ENCODE measurements around the gene HLA-DOA. TPM values are rescaled to one million over a fixed set of nuclear protein-coding genes. Genes with fewer than 3 reads are reported as not detected.

The HLA-DOA gene
- 0.63 TPM for polyA plus RNA-seq (2013, experiment 1 of 2)
- polyA plus RNA-seq (2013, experiment 2 of 2), result 0.71 TPM

DNA sequence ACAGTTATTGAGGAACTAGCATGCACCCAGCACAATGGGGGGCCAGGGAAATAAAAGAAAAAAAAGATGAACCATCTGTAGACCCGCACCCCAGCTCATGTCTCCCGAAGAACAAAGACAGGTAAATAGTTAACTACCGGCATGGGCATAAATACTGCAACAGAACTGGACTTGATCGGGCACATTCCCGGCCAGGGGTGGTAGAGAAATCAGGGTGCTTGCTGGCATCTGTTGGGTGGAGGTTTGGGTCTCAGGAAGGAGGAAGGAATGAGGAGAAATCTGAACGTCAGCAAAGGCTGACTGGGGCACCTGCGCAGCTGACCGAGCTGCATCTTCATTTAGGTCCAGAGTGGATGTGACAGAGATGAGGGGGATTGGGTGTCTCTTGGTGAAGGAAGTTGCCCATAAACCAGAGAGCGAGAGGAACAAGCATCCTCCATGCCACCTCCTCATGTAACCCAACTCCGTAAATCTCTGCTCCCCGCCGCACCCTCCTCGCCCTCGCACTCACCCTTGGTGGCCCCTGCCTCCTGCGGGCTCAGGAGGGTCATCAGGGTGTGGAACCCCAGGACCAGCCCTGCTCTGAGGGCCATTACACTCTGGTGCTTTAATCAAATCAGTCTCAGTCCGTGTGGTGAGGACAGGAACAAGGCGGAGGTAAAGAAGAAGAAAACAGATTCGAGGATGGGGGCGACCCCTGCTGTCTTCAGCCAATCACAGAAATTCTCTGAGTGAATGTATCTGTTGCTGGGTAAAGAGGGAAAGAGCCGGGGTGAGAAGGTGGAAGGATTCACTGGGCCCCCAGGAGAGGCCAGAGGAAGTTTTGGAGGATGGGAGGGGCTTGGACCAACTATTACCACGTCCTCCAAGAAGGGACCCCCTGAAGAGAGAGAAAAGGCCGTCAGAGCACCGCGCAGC, at the start of gene HLA-DOA:
HLA-DOA (minus strand) TSS at position 648 of the 918 bp plus-strand sequence.
- H3K4me3 ChIP-seq (ENCODE audit: extremely low read depth, insufficient read depth, low read length, poor library complexity, severe bottlenecking), result no peak within 1 kb of the TSS
- H3K4me1 ChIP-seq (ENCODE audit: control insufficient read depth, insufficient read depth, low read length, poor library complexity, severe bottlenecking), result no peaks in the 10 kb centered on the region
- WGBS, 2 experiments (ENCODE audit: insufficient coverage in 2 of 2), result 63 to 66% methylated on average over 16 to 20 of the region's 24 CpGs
- H3K9me3 ChIP-seq (ENCODE audit: control insufficient read depth, low read length), result no peaks in the 10 kb centered on the region
- H3K27ac ChIP-seq (ENCODE audit: low read depth, low read length, severe bottlenecking), result no peak within 1 kb of the TSS
- no peaks in the 10 kb centered on the region for H3K36me3 ChIP-seq (ENCODE audit: control insufficient read depth, insufficient read depth, low read length)

DNA sequence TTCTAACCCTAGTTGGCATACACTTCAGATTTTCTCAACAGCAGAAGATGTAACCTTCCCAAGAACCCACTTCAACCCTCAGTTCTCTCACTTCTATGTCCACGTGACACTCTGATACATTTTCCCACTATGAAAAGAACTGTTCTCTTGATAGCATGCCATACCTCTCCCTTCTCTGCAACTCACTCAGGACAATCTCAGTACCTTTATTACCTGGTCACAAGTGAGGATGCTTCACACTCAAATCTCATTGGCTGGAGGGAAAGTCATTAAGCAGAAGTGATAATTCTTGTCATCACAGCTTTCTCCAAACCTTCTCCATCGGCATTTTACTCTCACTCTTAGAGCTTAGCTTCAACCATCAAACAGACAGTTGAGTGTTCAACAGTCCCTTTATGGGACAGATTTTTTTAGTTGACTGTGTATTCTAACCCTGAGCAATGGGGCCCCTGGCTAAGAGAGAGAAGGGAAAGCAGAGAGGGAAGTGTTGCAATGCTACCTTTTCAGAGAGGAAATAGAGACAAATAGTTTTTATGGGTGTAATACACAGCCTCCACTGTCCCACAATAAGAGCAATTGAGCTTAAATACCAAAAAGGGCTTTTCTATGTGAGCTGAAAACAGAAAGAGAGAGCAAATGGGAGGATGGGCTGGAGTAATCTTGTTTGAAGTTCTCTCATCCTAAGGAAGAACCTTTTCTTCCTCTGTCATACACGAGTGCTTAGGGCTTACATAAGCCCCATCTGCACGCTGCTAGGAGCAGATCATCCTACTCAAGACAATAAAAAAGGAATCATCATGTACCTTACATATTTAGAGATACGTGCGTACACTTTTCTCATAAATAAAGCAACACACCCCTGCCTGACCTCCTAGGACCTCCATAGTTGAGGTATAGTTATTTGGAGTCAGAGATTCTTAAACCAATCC, 48.1 kb upstream of the HLA-DOA start:
- H3K36me3 ChIP-seq (ENCODE audit: control insufficient read depth, insufficient read depth, low read length), result no peaks in the 10 kb centered on the region
- H3K9me3 ChIP-seq (ENCODE audit: control insufficient read depth, low read length), result no peaks in the 10 kb centered on the region
- H3K4me1 ChIP-seq (ENCODE audit: control insufficient read depth, insufficient read depth, low read length, poor library complexity, severe bottlenecking), result no peaks in the 10 kb centered on the region
- no peak overlapping the region for H3K4me3 ChIP-seq (ENCODE audit: extremely low read depth, insufficient read depth, low read length, poor library complexity, severe bottlenecking)
- 85% methylated on average over 2 of the region's 6 CpGs for WGBS, 2 experiments (ENCODE audit: insufficient coverage in 2 of 2)
- no peak overlapping the region for H3K27ac ChIP-seq (ENCODE audit: low read depth, low read length, severe bottlenecking)

- Histone ChIP-seq H3K36me3 (ENCODE audit: control insufficient read depth, insufficient read depth, low read length) (no peaks in the 10 kb centered on the region), H3K4me3 (ENCODE audit: extremely low read depth, insufficient read depth, low read length, poor library complexity, severe bottlenecking) (no peak overlapping the region), H3K4me1 (ENCODE audit: control insufficient read depth, insufficient read depth, low read length, poor library complexity, severe bottlenecking) (no peaks in the 10 kb centered on the region), H3K9me3 (ENCODE audit: control insufficient read depth, low read length) (no peaks in the 10 kb centered on the region), H3K27ac (ENCODE audit: low read depth, low read length, severe bottlenecking) (no peak overlapping the region)
- 0% methylated on average over 1 to 2 of the region's 4 CpGs for WGBS, 2 experiments (ENCODE audit: insufficient coverage in 2 of 2)
These were observed 43.8 kb upstream of the HLA-DOA start for GRCh38 chr6:33053230-33053629.

GRCh38 chr6:33052627-33053026, 43.2 kb upstream of the HLA-DOA start:
- Histone ChIP-seq H3K4me1 (ENCODE audit: control insufficient read depth, insufficient read depth, low read length, poor library complexity, severe bottlenecking) (no peaks in the 10 kb centered on the region), H3K9me3 (ENCODE audit: control insufficient read depth, low read length) (no peaks in the 10 kb centered on the region), H3K36me3 (ENCODE audit: control insufficient read depth, insufficient read depth, low read length) (no peaks in the 10 kb centered on the region), H3K27ac (ENCODE audit: low read depth, low read length, severe bottlenecking) (no peak overlapping the region), H3K4me3 (ENCODE audit: extremely low read depth, insufficient read depth, low read length, poor library complexity, severe bottlenecking) (no peak overlapping the region)

DNA sequence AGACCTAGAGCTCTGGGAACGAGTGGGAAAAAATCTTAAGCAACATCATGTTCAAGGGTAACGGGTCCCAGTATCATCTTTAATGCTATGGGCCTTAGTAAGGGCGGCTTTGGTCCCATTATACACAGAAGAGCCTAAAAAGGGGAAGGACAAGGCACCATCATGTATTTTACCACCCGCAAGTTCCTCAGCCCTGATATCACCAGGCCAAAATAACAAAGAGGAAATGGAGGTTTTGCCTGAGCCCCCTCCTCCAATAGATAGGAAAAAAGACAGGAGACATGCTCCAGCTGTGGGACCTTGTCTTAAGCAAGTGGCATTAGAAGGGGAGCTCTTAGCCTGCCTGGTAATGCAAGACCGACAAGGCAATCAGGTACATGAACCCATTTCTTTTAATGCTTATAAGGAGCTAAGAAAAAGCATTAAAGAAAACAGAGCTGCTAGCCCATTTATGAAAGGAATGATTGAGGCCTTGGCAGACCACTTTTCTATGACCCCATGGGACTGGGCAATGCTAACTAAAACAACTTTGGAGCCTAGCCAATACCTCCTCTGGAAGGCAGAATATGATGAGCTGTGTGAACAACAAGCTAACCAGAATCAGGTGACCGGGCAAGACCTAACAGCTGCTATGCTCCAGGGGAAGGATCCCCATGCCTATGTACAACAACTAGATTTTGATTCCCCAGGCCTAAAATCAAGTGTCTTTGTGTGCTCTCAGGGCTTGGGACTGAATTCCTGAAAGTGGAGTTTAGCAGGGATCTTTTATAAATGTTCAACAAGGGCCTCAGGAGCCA, 40.8 kb upstream of the HLA-DOA start:
- Histone ChIP-seq H3K9me3 (ENCODE audit: control insufficient read depth, low read length) (no peaks in the 10 kb centered on the region), H3K4me1 (ENCODE audit: control insufficient read depth, insufficient read depth, low read length, poor library complexity, severe bottlenecking) (no peaks in the 10 kb centered on the region), H3K27ac (ENCODE audit: low read depth, low read length, severe bottlenecking) (no peak overlapping the region), H3K4me3 (ENCODE audit: extremely low read depth, insufficient read depth, low read length, poor library complexity, severe bottlenecking) (no peak overlapping the region), H3K36me3 (ENCODE audit: control insufficient read depth, insufficient read depth, low read length) (no peaks in the 10 kb centered on the region)
- 74% methylated on average over 4 of the region's 6 CpGs; no CpG with 5 or more reads in 1 of the 2 experiments for WGBS, 2 experiments (ENCODE audit: insufficient coverage in 2 of 2)

DNA sequence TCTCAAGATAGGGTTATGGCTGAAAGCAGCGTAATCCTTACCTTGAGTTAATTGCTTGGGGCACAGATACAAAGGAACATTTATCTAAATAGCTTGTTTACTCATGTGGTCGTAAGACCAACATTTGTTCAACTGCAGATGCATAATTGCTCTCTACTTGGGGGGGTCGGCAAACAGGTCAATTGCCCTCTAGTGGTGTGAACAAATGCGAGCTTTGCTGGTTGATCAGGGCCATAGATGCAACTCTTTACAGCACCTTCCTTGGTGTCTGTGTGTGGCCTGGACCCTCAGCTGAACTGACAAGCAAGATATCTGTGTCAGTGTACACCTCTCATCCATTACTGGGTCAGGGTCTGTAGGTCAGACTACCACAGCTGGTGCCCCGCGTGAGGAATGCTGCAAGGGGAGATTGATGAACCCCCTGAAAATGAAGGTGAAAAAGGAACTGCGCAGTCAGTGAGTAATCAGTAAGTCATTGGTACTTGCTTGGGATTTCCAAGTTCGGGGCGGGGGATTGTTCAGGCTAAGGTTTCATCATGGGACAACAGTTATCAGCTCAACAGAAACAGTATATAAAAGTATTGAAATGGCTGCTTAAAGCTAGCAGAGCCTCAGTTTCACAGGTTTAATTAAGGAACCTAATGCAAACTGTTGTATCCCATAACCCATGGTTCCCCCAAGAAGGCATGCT, 40.1 kb upstream of the HLA-DOA start:
- H3K27ac ChIP-seq (ENCODE audit: low read depth, low read length, severe bottlenecking), result no peak overlapping the region
- no peaks in the 10 kb centered on the region for H3K4me1 ChIP-seq (ENCODE audit: control insufficient read depth, insufficient read depth, low read length, poor library complexity, severe bottlenecking)
- WGBS, 2 experiments (ENCODE audit: insufficient coverage in 2 of 2), result 69 to 84% methylated on average over 6 to 8 of the region's 9 CpGs
- no peak overlapping the region for H3K4me3 ChIP-seq (ENCODE audit: extremely low read depth, insufficient read depth, low read length, poor library complexity, severe bottlenecking)
- H3K9me3 ChIP-seq (ENCODE audit: control insufficient read depth, low read length), result no peaks in the 10 kb centered on the region
- H3K36me3 ChIP-seq (ENCODE audit: control insufficient read depth, insufficient read depth, low read length), result no peaks in the 10 kb centered on the region

GRCh38 chr6:33040157-33040556, 30.8 kb upstream of the HLA-DOA start:
- Histone ChIP-seq H3K36me3 (ENCODE audit: control insufficient read depth, insufficient read depth, low read length) (no peaks in the 10 kb centered on the region), H3K9me3 (ENCODE audit: control insufficient read depth, low read length) (no peaks in the 10 kb centered on the region), H3K4me3 (ENCODE audit: extremely low read depth, insufficient read depth, low read length, poor library complexity, severe bottlenecking) (no peak overlapping the region), H3K27ac (ENCODE audit: low read depth, low read length, severe bottlenecking) (no peak overlapping the region), H3K4me1 (ENCODE audit: control insufficient read depth, insufficient read depth, low read length, poor library complexity, severe bottlenecking) (no peaks in the 10 kb centered on the region)
- WGBS, 2 experiments (ENCODE audit: insufficient coverage in 2 of 2), result no CpG with 5 or more reads among the region's 2 CpGs

DNA sequence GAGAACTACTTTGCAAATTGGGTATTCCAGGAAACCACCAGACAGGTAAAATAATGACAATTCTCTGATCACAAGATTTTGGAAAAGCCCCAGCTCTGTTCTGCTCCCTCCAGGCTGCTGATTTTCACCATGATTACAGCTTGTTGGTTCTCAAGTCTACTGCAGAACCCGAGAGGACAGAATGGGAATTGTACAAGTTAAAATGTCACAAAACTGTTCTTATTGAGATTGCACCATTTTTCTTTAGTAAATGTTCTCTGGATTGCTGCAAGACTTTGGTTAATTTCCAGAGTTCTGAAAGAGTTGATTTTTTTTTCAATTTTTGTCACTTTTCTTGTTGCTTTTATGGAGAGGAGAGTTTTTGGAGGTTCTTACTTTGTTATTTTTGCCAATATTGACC, 27.1 kb upstream of the HLA-DOA start:
- WGBS, 2 experiments (ENCODE audit: insufficient coverage in 2 of 2), result no CpG with 5 or more reads among the region's 1 CpG
- no peak overlapping the region for H3K27ac ChIP-seq (ENCODE audit: low read depth, low read length, severe bottlenecking)

GRCh38 chr6:33034554-33034953, 25.2 kb upstream of the HLA-DOA start:
- no peaks in the 10 kb centered on the region for H3K9me3 ChIP-seq (ENCODE audit: control insufficient read depth, low read length)
- no peaks in the 10 kb centered on the region for H3K36me3 ChIP-seq (ENCODE audit: control insufficient read depth, insufficient read depth, low read length)
- WGBS, 2 experiments (ENCODE audit: insufficient coverage in 2 of 2), result 100% methylated on average over 1 of the region's 1 CpG; no CpG with 5 or more reads in 1 of the 2 experiments
- no peaks in the 10 kb centered on the region for H3K4me1 ChIP-seq (ENCODE audit: control insufficient read depth, insufficient read depth, low read length, poor library complexity, severe bottlenecking)
- H3K27ac ChIP-seq (ENCODE audit: low read depth, low read length, severe bottlenecking), result no peak overlapping the region
- no peak overlapping the region for H3K4me3 ChIP-seq (ENCODE audit: extremely low read depth, insufficient read depth, low read length, poor library complexity, severe bottlenecking)

More for the DNA sequence above, 27.1 kb upstream of the HLA-DOA start:
- Histone ChIP-seq H3K9me3 (ENCODE audit: control insufficient read depth, low read length) (no peaks in the 10 kb centered on the region), H3K4me3 (ENCODE audit: extremely low read depth, insufficient read depth, low read length, poor library complexity, severe bottlenecking) (no peak overlapping the region), H3K4me1 (ENCODE audit: control insufficient read depth, insufficient read depth, low read length, poor library complexity, severe bottlenecking) (no peaks in the 10 kb centered on the region), H3K36me3 (ENCODE audit: control insufficient read depth, insufficient read depth, low read length) (no peaks in the 10 kb centered on the region)

DNA sequence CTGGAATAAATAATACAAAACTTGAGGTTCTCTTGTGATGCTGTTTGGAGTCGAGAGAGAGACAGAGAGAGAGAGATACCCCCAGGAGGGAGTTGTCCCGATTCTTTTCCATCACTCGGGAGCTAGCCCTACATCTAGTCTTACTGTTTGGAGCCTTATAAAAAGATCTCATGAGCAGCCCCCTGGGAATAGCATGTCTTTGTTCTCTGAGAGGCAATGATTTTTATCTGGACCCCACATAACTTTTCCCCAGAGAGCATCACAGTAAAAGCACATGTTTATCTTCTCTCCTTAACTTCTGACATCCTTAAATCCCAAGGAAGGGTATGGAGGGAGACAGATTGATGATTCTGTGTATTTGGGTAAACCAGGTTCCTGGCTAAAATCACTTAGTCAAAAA, 20.9 kb upstream of the HLA-DOA start:
- H3K27ac ChIP-seq (ENCODE audit: low read depth, low read length, severe bottlenecking), result no peak overlapping the region
- no peaks in the 10 kb centered on the region for H3K36me3 ChIP-seq (ENCODE audit: control insufficient read depth, insufficient read depth, low read length)
- H3K4me1 ChIP-seq (ENCODE audit: control insufficient read depth, insufficient read depth, low read length, poor library complexity, severe bottlenecking), result no peaks in the 10 kb centered on the region
- WGBS, 2 experiments (ENCODE audit: insufficient coverage in 2 of 2), result 64% methylated on average over 2 of the region's 3 CpGs; no CpG with 5 or more reads in 1 of the 2 experiments
- no peaks in the 10 kb centered on the region for H3K9me3 ChIP-seq (ENCODE audit: control insufficient read depth, low read length)
- no peak overlapping the region for H3K4me3 ChIP-seq (ENCODE audit: extremely low read depth, insufficient read depth, low read length, poor library complexity, severe bottlenecking)

Measured in mesodermal cell (in vitro differentiated cells).